Panc1 (cell line): Measurements from ENCODE around the gene KCNJ1.

Experiments used
- CTCF ChIP-seq: fragments of 450-650 bp; IDR thresholded peaks from 2 replicates; pipeline ENCODE4 v1.5.1; 2017; ENCODE audit warnings: mild to moderate bottlenecking
- SIN3A ChIP-seq: IDR thresholded peaks from 2 replicates; pipeline ENCODE4 v1.6.1; 2012; ENCODE audit warnings: low read depth, mild to moderate bottlenecking, low read length, moderate library complexity, borderline replicate concordance; ENCODE audit not compliant: insufficient read depth

GRCh38 chr11:128840137-128840536 is 27.0 kb downstream of the KCNJ1 start:
- no peak for TF ChIP-seq CTCF
- no peak for TF ChIP-seq SIN3A
